Measurements from ENCODE around the gene ITIH6.

ITIH6 gene

GRCh38 chrX:54711735-54712134 is 86.3 kb downstream of the ITIH6 start:
- no peak for DNase-seq

DNA sequence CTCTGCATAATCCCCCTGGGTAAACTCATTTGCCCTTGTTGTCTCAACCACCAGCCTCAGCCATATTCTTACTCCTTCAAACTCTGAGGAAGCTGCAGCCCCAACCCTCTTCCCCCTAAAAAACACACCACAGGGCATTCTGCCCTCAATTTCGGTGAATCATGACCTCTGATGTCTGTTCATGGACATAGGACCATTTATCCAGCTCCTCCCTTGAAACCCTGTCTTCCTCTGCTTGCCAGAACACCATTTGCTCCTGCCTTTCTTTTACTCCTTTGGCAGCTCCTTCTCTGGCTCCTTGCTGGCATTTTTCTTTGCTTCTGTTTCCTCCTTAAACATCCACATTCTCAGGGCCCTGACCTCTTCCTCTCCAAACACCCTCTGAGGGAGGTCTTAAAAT is 87.1 kb downstream of the ITIH6 start:
- DNase-seq, result no peak

DNA sequence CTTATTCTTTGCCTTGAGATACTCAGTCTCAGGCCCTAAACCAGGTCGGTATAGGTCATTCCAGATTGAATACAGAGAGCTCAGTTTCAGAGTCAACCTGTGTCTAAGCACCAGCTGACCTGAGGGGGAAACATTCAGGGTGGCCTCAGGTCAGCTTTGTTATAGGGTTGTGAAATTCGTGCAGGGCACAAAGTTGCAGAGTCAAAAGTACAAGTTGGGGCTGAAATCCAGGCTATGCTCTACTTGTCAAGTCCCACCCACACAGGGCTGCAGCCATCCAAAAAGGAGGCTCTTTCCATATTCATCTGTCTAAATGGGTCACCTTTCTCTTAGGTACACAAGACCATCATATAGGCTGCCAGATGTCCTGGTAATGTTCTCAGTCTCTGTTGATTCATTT is 89.7 kb downstream of the ITIH6 start:
- no peak for DNase-seq
